Rectal smooth muscle tissue (tissue), 1 donor: ENCODE results near the gene TENM4.

Experiments used
- H3K27ac ChIP-seq: one replicate; pipeline ENCODE4 v1.7.0; 2013; ENCODE audit warnings: low read depth, low read length, inconsistent platforms
- H3K27me3 ChIP-seq: one replicate; pipeline ENCODE4 v1.7.0; 2013; ENCODE audit warnings: low read length; ENCODE audit not compliant: control insufficient read depth, insufficient read depth
- H3K36me3 ChIP-seq: one replicate; pipeline ENCODE4 v1.7.0; 2013; ENCODE audit warnings: low read length; ENCODE audit not compliant: control insufficient read depth, insufficient read depth
- H3K4me1 ChIP-seq: one replicate; pipeline ENCODE4 v1.7.0; 2013; ENCODE audit warnings: low read length; ENCODE audit not compliant: control insufficient read depth, insufficient read depth
- H3K4me3 ChIP-seq: one replicate; pipeline ENCODE4 v1.7.0; 2013; ENCODE audit warnings: low read length
- H3K9ac ChIP-seq: one replicate; pipeline ENCODE4 v1.7.0; 2013; ENCODE audit warnings: low read length

The TENM4 gene

GRCh38 chr11:79440571-79441460, at the start of gene TENM4:
Gene TENM4, minus strand, starts transcription at chr11:79441030. Its CDS starts 371,086 bp downstream, at chr11:79069944.
- H3K4me1 ChIP-seq: peaks cover 9% of the 10 kb centered on the region
- peak within 1 kb of the TSS; percentile 59 for H3K4me3 ChIP-seq
- H3K9ac ChIP-seq: no peak within 1 kb of the TSS
- H3K36me3 ChIP-seq: no peaks in the 10 kb centered on the region
- H3K27ac ChIP-seq: no peak within 1 kb of the TSS
- peaks cover 20% of the 10 kb centered on the region for H3K27me3 ChIP-seq

GRCh38 chr11:79488286-79488685, 47.5 kb upstream of the TENM4 start:
- H3K27ac ChIP-seq: no peak overlapping the region
- H3K27me3 ChIP-seq: no peaks in the 10 kb centered on the region
- no peak overlapping the region for H3K4me3 ChIP-seq
- H3K4me1 ChIP-seq: no peaks in the 10 kb centered on the region
- H3K9ac ChIP-seq: no peak overlapping the region
- no peaks in the 10 kb centered on the region for H3K36me3 ChIP-seq

- Histone ChIP-seq H3K4me3 (no peak overlapping the region), H3K27ac (no peak overlapping the region), H3K36me3 (no peaks in the 10 kb centered on the region), H3K27me3 (no peaks in the 10 kb centered on the region), H3K9ac (no peak overlapping the region), H3K4me1 (no peaks in the 10 kb centered on the region)
Measured at GRCh38 chr11:79487412-79487811, 46.6 kb upstream of the TENM4 start.

GRCh38 chr11:79486242-79486984, 45.6 kb upstream of the TENM4 start:
- H3K9ac ChIP-seq: no peak overlapping the region

GRCh38 chr11:79485694-79486093, 44.9 kb upstream of the TENM4 start:
- H3K27me3 ChIP-seq: no peaks in the 10 kb centered on the region
- H3K27ac ChIP-seq: no peak overlapping the region
- no peak overlapping the region for H3K4me3 ChIP-seq
- H3K9ac ChIP-seq: no peak overlapping the region
- no peaks in the 10 kb centered on the region for H3K36me3 ChIP-seq
- H3K4me1 ChIP-seq: no peaks in the 10 kb centered on the region

More at GRCh38 chr11:79486242-79486984, 45.6 kb upstream of the TENM4 start:
- no peak overlapping the region for H3K27ac ChIP-seq
- H3K27me3 ChIP-seq: no peaks in the 10 kb centered on the region
- H3K4me3 ChIP-seq: no peak overlapping the region
- H3K36me3 ChIP-seq: no peaks in the 10 kb centered on the region
- H3K4me1 ChIP-seq: no peaks in the 10 kb centered on the region

- Histone ChIP-seq H3K27me3 (no peaks in the 10 kb centered on the region), H3K9ac (no peak overlapping the region), H3K27ac (no peak overlapping the region), H3K4me1 (no peaks in the 10 kb centered on the region), H3K4me3 (no peak overlapping the region), H3K36me3 (no peaks in the 10 kb centered on the region)
Measured at GRCh38 chr11:79484872-79485271, 44.0 kb upstream of the TENM4 start.

GRCh38 chr11:79482800-79483199, 42.0 kb upstream of the TENM4 start:
- H3K36me3 ChIP-seq: no peaks in the 10 kb centered on the region
- H3K4me3 ChIP-seq: no peak overlapping the region
- H3K4me1 ChIP-seq: no peaks in the 10 kb centered on the region
- no peak overlapping the region for H3K27ac ChIP-seq
- no peak overlapping the region for H3K9ac ChIP-seq
- no peaks in the 10 kb centered on the region for H3K27me3 ChIP-seq

GRCh38 chr11:79481795-79482194, 41.0 kb upstream of the TENM4 start:
- H3K4me1 ChIP-seq: no peaks in the 10 kb centered on the region
- H3K9ac ChIP-seq: no peak overlapping the region
- H3K27ac ChIP-seq: no peak overlapping the region
- H3K27me3 ChIP-seq: no peaks in the 10 kb centered on the region
- no peak overlapping the region for H3K4me3 ChIP-seq
- H3K36me3 ChIP-seq: no peaks in the 10 kb centered on the region

GRCh38 chr11:79480864-79481263, 40.0 kb upstream of the TENM4 start:
- Histone ChIP-seq H3K36me3 (no peaks in the 10 kb centered on the region), H3K4me3 (no peak overlapping the region), H3K27ac (no peak overlapping the region), H3K27me3 (no peaks in the 10 kb centered on the region), H3K9ac (no peak overlapping the region), H3K4me1 (no peaks in the 10 kb centered on the region)

- Histone ChIP-seq H3K36me3 (no peaks in the 10 kb centered on the region), H3K27ac (no peak overlapping the region), H3K27me3 (no peaks in the 10 kb centered on the region), H3K4me3 (no peak overlapping the region), H3K9ac (no peak overlapping the region), H3K4me1 (no peaks in the 10 kb centered on the region)
Measured at GRCh38 chr11:79472819-79473529, 32.1 kb upstream of the TENM4 start.

- H3K27me3 ChIP-seq: no peaks in the 10 kb centered on the region
- no peaks in the 10 kb centered on the region for H3K4me1 ChIP-seq
- H3K36me3 ChIP-seq: no peaks in the 10 kb centered on the region
- H3K9ac ChIP-seq: no peak overlapping the region
- no peak overlapping the region for H3K4me3 ChIP-seq
- H3K27ac ChIP-seq: no peak overlapping the region
Measured at GRCh38 chr11:79471071-79471844, 30.4 kb upstream of the TENM4 start.

- Histone ChIP-seq H3K27ac (no peak overlapping the region), H3K4me3 (no peak overlapping the region), H3K4me1 (no peaks in the 10 kb centered on the region), H3K27me3 (no peaks in the 10 kb centered on the region), H3K9ac (no peak overlapping the region), H3K36me3 (no peaks in the 10 kb centered on the region)
Measured at GRCh38 chr11:79470161-79470560, 29.3 kb upstream of the TENM4 start.
